DOHH2 (cell line): Measurements from ENCODE around the gene GREB1L.

ENCODE experiments used
- H3F3A ChIP-seq: fragments of 200-600 bp; sonication (generic), shearing (Covaris generic); 2 replicates; pipeline ENCODE4 v1.6.0; 2016; ENCODE audit warnings: antibody characterized with exemption, mild to moderate bottlenecking; ENCODE audit not compliant: control insufficient read depth, insufficient read depth
- H3K27ac ChIP-seq: fragments of 200-600 bp; sonication (generic); 2 replicates; pipeline ENCODE4 v1.5.1; 2014; ENCODE audit warnings: low read depth, mild to moderate bottlenecking, low read length, moderate library complexity
- H3K27me3 ChIP-seq: fragments of 200-600 bp; sonication (generic); 2 replicates; pipeline ENCODE4 v1.6.1; 2014; ENCODE audit warnings: mild to moderate bottlenecking, low read length, mixed read lengths; ENCODE audit not compliant: control insufficient read depth
- H3K36me3 ChIP-seq: fragments of 200-600 bp; sonication (generic); 2 replicates; pipeline ENCODE4 v1.6.1; 2014; ENCODE audit warnings: mild to moderate bottlenecking, low read length, moderate library complexity, mixed read lengths; ENCODE audit not compliant: control insufficient read depth
- H3K4me1 ChIP-seq: fragments of 200-600 bp; sonication (generic); 2 replicates; pipeline ENCODE4 v1.6.1; 2014; ENCODE audit warnings: mild to moderate bottlenecking, low read length, mixed read lengths; ENCODE audit not compliant: control insufficient read depth
- H3K4me2 ChIP-seq: fragments of 200-600 bp; sonication (generic); 2 replicates; pipeline ENCODE4 v1.6.0; 2014; ENCODE audit warnings: mild to moderate bottlenecking, low read length, moderate library complexity
- H3K4me3 ChIP-seq: fragments of 200-600 bp; sonication (generic); 2 replicates; pipeline ENCODE4 v1.5.1; 2014; ENCODE audit warnings: mild to moderate bottlenecking, low read length, mixed read lengths
- H3K79me2 ChIP-seq: fragments of 200-600 bp; sonication (generic); 2 replicates; pipeline ENCODE4 v1.6.1; 2014; ENCODE audit warnings: mild to moderate bottlenecking, low read length, mixed read lengths; ENCODE audit not compliant: control insufficient read depth
- H3K9me2 ChIP-seq: fragments of 200-600 bp; sonication (generic); replicated peaks from 2 replicates; pipeline ENCODE4 v1.6.1; 2014; ENCODE audit warnings: mild to moderate bottlenecking, low read length, mixed read lengths; ENCODE audit not compliant: control insufficient read depth
- H3K9me3 ChIP-seq: fragments of 200-600 bp; sonication (generic); 2 replicates; pipeline ENCODE4 v1.6.1; 2014; ENCODE audit warnings: antibody characterized with exemption, low read length, mixed read lengths; ENCODE audit not compliant: control insufficient read depth, insufficient read depth
- H4K20me1 ChIP-seq: fragments of 200-600 bp; sonication (generic); 2 replicates; pipeline ENCODE4 v1.6.0; 2014; ENCODE audit warnings: low read depth, mild to moderate bottlenecking, antibody characterized with exemption, low read length, moderate library complexity; ENCODE audit not compliant: control insufficient read depth, insufficient read depth
- EZH2phosphoT487 ChIP-seq: fragments of 200-600 bp; sonication (generic); IDR thresholded peaks from 2 replicates; pipeline ENCODE4 v1.6.1; 2017; ENCODE audit warnings: borderline replicate concordance, mild to moderate bottlenecking, antibody characterized with exemption, low read length, moderate library complexity, mixed read lengths
- TF ChIP-seq, protein P1 (sequence below): fragments of 200-600 bp; sonication (generic); IDR thresholded peaks from one replicate; pipeline ENCODE4 v1.5.1; 2014; ENCODE audit warnings: antibody characterized with exemption, mild to moderate bottlenecking, low read depth, low read length; ENCODE audit not compliant: poor library complexity, severe bottlenecking

The GREB1L gene

DNA sequence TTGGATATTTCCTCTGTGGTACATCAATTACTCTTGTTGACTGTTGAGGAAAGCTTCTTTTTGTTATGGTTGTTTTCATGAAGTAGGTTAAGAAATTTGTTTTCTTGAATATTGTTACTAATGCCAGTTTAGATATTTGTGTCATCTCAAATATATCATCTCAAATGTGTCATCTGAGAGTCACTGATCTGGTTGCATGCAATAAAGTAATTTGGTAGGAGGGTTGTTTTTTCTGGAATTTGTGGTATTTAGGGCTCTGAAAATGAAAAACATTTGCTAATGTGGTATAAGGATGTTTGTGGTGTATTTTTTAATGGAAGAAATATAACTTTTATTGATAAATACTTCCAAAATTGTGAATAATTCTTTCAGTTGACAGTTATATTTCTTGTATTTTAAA, 117.7 kb downstream of the GREB1L start:
- Histone ChIP-seq H4K20me1 (no peaks in the 10 kb centered on the region), H3K4me3 (no peak overlapping the region), H3K9me2 (no peaks in the 10 kb centered on the region), H3K4me2 (no peak overlapping the region), H3K27me3 (peaks cover 4% of the 10 kb centered on the region; the same call in 1 of the 2 replicates), H3K79me2 (no peaks in the 10 kb centered on the region), H3F3A (no peaks in the 10 kb centered on the region), H3K36me3 (no peaks in the 10 kb centered on the region), H3K9me3 (no peaks in the 10 kb centered on the region), H3K4me1 (no peaks in the 10 kb centered on the region), H3K27ac (no peak overlapping the region)
- TF ChIP-seq, protein P1, sequence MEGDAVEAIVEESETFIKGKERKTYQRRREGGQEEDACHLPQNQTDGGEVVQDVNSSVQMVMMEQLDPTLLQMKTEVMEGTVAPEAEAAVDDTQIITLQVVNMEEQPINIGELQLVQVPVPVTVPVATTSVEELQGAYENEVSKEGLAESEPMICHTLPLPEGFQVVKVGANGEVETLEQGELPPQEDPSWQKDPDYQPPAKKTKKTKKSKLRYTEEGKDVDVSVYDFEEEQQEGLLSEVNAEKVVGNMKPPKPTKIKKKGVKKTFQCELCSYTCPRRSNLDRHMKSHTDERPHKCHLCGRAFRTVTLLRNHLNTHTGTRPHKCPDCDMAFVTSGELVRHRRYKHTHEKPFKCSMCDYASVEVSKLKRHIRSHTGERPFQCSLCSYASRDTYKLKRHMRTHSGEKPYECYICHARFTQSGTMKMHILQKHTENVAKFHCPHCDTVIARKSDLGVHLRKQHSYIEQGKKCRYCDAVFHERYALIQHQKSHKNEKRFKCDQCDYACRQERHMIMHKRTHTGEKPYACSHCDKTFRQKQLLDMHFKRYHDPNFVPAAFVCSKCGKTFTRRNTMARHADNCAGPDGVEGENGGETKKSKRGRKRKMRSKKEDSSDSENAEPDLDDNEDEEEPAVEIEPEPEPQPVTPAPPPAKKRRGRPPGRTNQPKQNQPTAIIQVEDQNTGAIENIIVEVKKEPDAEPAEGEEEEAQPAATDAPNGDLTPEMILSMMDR, result no peak
- no peak for TF ChIP-seq EZH2phosphoT487

DNA sequence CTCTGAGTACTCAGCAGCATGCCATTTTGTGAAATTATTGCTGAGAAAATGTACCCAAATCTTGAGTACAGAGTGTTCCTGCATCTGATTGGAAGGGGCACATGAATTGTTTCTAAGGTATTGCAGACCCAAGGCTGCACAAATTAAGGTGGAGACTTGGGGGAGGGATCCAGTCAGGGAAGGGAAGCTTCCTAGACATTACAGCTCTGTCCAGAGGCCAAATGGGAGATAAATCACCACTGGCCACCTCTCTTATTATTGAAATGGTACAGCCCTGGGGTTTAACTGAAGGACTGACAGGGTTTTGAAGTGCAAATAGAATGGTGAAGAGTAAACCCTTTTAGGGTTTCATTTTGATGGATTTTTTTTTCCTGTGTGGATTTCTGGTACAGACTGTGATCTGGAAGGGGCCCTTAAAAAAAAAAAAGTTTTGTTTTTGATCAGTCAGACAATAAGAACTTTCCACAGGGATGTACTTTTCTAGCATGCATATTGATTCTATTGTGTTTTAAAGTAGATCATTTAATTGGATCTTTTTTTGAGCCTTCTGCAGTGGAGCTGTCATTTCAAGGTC, 119.4 kb downstream of the GREB1L start:
- no peaks in the 10 kb centered on the region for H3K36me3 ChIP-seq
- H3K4me1 ChIP-seq, result no peaks in the 10 kb centered on the region
- H4K20me1 ChIP-seq, result no peaks in the 10 kb centered on the region
- no peak overlapping the region for H3K4me3 ChIP-seq
- no peak overlapping the region for H3K4me2 ChIP-seq
- TF ChIP-seq, protein P1, result no peak
- no peak for TF ChIP-seq EZH2phosphoT487
- no peaks in the 10 kb centered on the region for H3K9me3 ChIP-seq
- H3K27ac ChIP-seq, result no peak overlapping the region
- H3F3A ChIP-seq, result no peaks in the 10 kb centered on the region
- no peaks in the 10 kb centered on the region for H3K79me2 ChIP-seq
- peaks cover 4% of the 10 kb centered on the region; the same call in 1 of the 2 replicates for H3K27me3 ChIP-seq
- H3K9me2 ChIP-seq, result no peaks in the 10 kb centered on the region

DNA sequence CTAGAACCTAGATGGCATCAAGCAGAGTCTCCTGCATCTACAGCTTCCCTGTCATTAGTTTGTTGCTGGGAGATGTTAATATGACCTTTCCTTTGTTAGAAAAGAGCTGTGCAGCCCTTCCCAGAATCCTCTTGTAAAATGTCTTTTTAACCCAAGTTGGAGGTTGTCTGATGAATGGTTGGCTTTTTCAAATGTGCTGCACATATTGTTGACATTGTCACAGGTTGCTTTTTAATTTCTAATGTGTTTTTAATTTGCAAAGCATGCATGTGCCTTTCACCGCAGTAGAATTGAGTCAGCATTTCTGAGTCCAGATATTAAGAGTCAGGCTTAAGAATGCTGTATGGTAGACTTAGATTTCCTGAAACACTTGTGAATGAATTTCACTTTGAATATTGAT, 120.8 kb downstream of the GREB1L start:
- Histone ChIP-seq H3K4me1 (no peaks in the 10 kb centered on the region), H3K79me2 (no peaks in the 10 kb centered on the region), H4K20me1 (no peaks in the 10 kb centered on the region), H3F3A (no peaks in the 10 kb centered on the region), H3K4me2 (no peak overlapping the region), H3K36me3 (no peaks in the 10 kb centered on the region), H3K27ac (no peak overlapping the region), H3K9me2 (no peaks in the 10 kb centered on the region), H3K4me3 (no peak overlapping the region), H3K9me3 (no peaks in the 10 kb centered on the region), H3K27me3 (peaks cover 4% of the 10 kb centered on the region; the same call in 1 of the 2 replicates)
- no peak for TF ChIP-seq EZH2phosphoT487

DNA sequence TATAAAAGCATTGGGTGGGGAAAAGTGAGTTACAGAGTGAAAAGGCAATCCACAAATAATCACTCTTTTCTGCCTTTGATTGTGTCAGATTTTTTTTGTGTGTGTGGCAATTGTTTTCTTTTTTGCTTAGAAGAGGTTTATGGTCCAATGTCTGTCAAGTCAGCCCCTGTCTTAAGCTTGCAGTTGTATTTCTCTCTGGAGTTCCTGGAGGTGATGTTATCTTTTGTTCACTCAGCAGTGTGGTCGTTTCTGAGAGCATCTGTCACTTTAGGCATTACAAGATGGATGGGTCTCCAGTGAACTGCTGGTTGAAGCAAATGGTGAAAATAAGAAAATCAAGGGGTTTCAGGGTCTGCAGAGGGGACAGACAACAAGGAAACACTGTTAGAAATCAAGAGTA, 121.3 kb downstream of the GREB1L start:
- Histone ChIP-seq H3K36me3 (no peaks in the 10 kb centered on the region), H3K4me3 (no peak overlapping the region), H3K9me3 (no peaks in the 10 kb centered on the region), H3K9me2 (no peaks in the 10 kb centered on the region), H3K27ac (no peak overlapping the region), H3K4me2 (no peak overlapping the region), H3K79me2 (no peaks in the 10 kb centered on the region), H4K20me1 (no peaks in the 10 kb centered on the region), H3F3A (no peaks in the 10 kb centered on the region), H3K4me1 (no peaks in the 10 kb centered on the region), H3K27me3 (peaks cover 4% of the 10 kb centered on the region; the same call in 1 of the 2 replicates)
- TF ChIP-seq, protein P1, result no peak
- TF ChIP-seq EZH2phosphoT487, result no peak
